Loucy (cell line): ENCODE measurements around the gene ARHGAP15.

ENCODE experiments used
- H2AFZ ChIP-seq: fragments of 200-600 bp; sonication (generic); 2 replicates; pipeline ENCODE4 v1.6.0; 2016; ENCODE audit warnings: antibody characterized with exemption, mild to moderate bottlenecking, low read length, moderate library complexity
- H3F3A ChIP-seq: fragments of 200-600 bp; 2 replicates; pipeline ENCODE4 v1.6.0; 2016; ENCODE audit warnings: antibody characterized with exemption, low read depth, mild to moderate bottlenecking
- H3K27me3 ChIP-seq: fragments of 200-600 bp; sonication (generic); 2 replicates; pipeline ENCODE4 v1.6.1; 2014; ENCODE audit warnings: low read length, mild to moderate bottlenecking; ENCODE audit not compliant: insufficient read depth, poor library complexity, severe bottlenecking
- H3K36me3 ChIP-seq: fragments of 200-600 bp; sonication (generic); 2 replicates; pipeline ENCODE4 v1.6.1; 2016; ENCODE audit warnings: low read length; ENCODE audit not compliant: insufficient read depth
- H3K4me1 ChIP-seq: fragments of 200-600 bp; sonication (generic); 2 replicates; pipeline ENCODE4 v1.5.1; 2014; ENCODE audit warnings: low read length, mild to moderate bottlenecking; ENCODE audit not compliant: insufficient read depth, poor library complexity, severe bottlenecking
- H3K4me2 ChIP-seq: fragments of 200-600 bp; sonication (generic); 2 replicates; pipeline ENCODE4 v1.6.0; 2014; ENCODE audit warnings: antibody characterized with exemption, low read length, low read depth, mild to moderate bottlenecking; ENCODE audit not compliant: poor library complexity, severe bottlenecking
- H3K4me3 ChIP-seq: fragments of 200-600 bp; sonication (generic); 2 replicates; pipeline ENCODE4 v1.5.1; 2014; ENCODE audit warnings: low read length, mild to moderate bottlenecking, mixed read lengths; ENCODE audit not compliant: poor library complexity, severe bottlenecking
- H3K79me2 ChIP-seq: fragments of 200-600 bp; sonication (generic); 2 replicates; pipeline ENCODE4 v1.6.1; 2014; ENCODE audit warnings: low read length; ENCODE audit not compliant: insufficient read depth
- H3K9ac ChIP-seq: fragments of 200-600 bp; sonication (generic); 2 replicates; pipeline ENCODE4 v1.6.0; 2014; ENCODE audit warnings: mild to moderate bottlenecking, low read depth, low read length, moderate library complexity; ENCODE audit not compliant: poor library complexity, severe bottlenecking
- H3K9me2 ChIP-seq: fragments of 200-600 bp; sonication (generic); replicated peaks from 2 replicates; pipeline ENCODE4 v1.6.1; 2016; ENCODE audit warnings: low read depth, low read length, mixed read lengths
- H3K9me3 ChIP-seq: fragments of 200-600 bp; sonication (generic); 2 replicates; pipeline ENCODE4 v1.6.1; 2014; ENCODE audit warnings: mild to moderate bottlenecking, antibody characterized with exemption, low read length, low read depth; ENCODE audit not compliant: insufficient read depth
- H4K20me1 ChIP-seq: fragments of 200-600 bp; sonication (generic); 2 replicates; pipeline ENCODE4 v1.6.0; 2014; ENCODE audit warnings: antibody characterized with exemption, low read length, mild to moderate bottlenecking; ENCODE audit not compliant: insufficient read depth, poor library complexity, severe bottlenecking
- EZH2phosphoT487 ChIP-seq: fragments of 200-600 bp; IDR thresholded peaks from 2 replicates; pipeline ENCODE4 v1.6.1; 2018; ENCODE audit warnings: antibody characterized with exemption, mild to moderate bottlenecking, moderate library complexity, borderline replicate concordance
- TF ChIP-seq, protein P1 (sequence below): fragments of 200-600 bp; sonication (generic); conservative IDR thresholded peaks from 2 replicates; pipeline ENCODE4 v1.5.1; 2014; ENCODE audit warnings: mild to moderate bottlenecking, antibody characterized with exemption, low read length

The ARHGAP15 gene

GRCh38 chr2:143383016-143383415, 253.8 kb downstream of the ARHGAP15 start:
- Histone ChIP-seq H3K36me3 (peaks cover 5% of the 10 kb centered on the region; the same call in 1 of the 2 replicates), H2AFZ (no peak overlapping the region), H3K4me1 (no peaks in the 10 kb centered on the region), H3K9me2 (no peaks in the 10 kb centered on the region), H3K9me3 (no peaks in the 10 kb centered on the region), H3K79me2 (0 out of 2 replicates have a peak, but pooled peaks cover 4% of the 10 kb centered on the region), H3K27me3 (no peaks in the 10 kb centered on the region), H3K4me2 (no peak overlapping the region), H4K20me1 (peaks cover 17% of the 10 kb centered on the region), H3F3A (no peaks in the 10 kb centered on the region), H3K4me3 (no peak overlapping the region), H3K9ac (no peak overlapping the region)
- TF ChIP-seq EZH2phosphoT487: no peak
- TF ChIP-seq, protein P1, sequence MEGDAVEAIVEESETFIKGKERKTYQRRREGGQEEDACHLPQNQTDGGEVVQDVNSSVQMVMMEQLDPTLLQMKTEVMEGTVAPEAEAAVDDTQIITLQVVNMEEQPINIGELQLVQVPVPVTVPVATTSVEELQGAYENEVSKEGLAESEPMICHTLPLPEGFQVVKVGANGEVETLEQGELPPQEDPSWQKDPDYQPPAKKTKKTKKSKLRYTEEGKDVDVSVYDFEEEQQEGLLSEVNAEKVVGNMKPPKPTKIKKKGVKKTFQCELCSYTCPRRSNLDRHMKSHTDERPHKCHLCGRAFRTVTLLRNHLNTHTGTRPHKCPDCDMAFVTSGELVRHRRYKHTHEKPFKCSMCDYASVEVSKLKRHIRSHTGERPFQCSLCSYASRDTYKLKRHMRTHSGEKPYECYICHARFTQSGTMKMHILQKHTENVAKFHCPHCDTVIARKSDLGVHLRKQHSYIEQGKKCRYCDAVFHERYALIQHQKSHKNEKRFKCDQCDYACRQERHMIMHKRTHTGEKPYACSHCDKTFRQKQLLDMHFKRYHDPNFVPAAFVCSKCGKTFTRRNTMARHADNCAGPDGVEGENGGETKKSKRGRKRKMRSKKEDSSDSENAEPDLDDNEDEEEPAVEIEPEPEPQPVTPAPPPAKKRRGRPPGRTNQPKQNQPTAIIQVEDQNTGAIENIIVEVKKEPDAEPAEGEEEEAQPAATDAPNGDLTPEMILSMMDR: no peak

GRCh38 chr2:143384111-143384510, 254.9 kb downstream of the ARHGAP15 start:
- Histone ChIP-seq H3K4me2 (no peak overlapping the region), H3K4me1 (no peaks in the 10 kb centered on the region), H3K9ac (no peak overlapping the region), H3K9me2 (no peaks in the 10 kb centered on the region), H3K36me3 (peaks cover 6% of the 10 kb centered on the region; the same call in 1 of the 2 replicates), H3F3A (no peaks in the 10 kb centered on the region), H4K20me1 (peaks cover 17% of the 10 kb centered on the region), H2AFZ (no peak overlapping the region), H3K79me2 (0 out of 2 replicates have a peak, but pooled peaks cover 4% of the 10 kb centered on the region), H3K4me3 (no peak overlapping the region), H3K27me3 (no peaks in the 10 kb centered on the region), H3K9me3 (no peaks in the 10 kb centered on the region)
- no peak for TF ChIP-seq EZH2phosphoT487
- TF ChIP-seq, protein P1: no peak

DNA sequence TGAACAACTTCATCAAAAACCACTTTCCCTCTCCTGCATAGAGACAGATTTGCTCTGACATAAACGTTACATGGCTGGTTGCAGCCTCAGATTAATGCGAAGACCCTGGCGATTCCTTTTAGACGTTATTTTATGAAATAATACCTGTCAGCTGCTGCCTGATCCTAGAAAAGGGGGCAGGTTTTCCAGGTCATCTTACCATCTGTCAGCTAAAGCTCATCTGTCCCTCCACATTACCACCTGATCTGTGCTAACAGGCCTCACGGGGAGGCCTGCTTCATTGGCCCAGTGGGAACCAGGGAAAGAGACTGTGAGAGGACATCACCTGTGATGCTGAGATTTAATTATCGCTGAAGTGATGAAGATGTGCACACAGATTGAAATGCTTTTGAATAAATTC, 261.0 kb downstream of the ARHGAP15 start:
- Histone ChIP-seq H3K4me2 (no peak overlapping the region), H3K27me3 (no peaks in the 10 kb centered on the region), H3K36me3 (peaks cover 25% of the 10 kb centered on the region; the same call in 1 of the 2 replicates), H3K9me2 (no peaks in the 10 kb centered on the region), H3K79me2 (0 out of 2 replicates have a peak, but pooled peaks cover 3% of the 10 kb centered on the region), H3F3A (no peaks in the 10 kb centered on the region), H3K4me3 (no peak overlapping the region), H3K9me3 (no peaks in the 10 kb centered on the region), H3K9ac (no peak overlapping the region), H4K20me1 (no peaks in the 10 kb centered on the region), H2AFZ (no peak overlapping the region), H3K4me1 (no peaks in the 10 kb centered on the region)
- TF ChIP-seq, protein P1: no peak
- TF ChIP-seq EZH2phosphoT487: no peak
